Osteoblast (primary cell): ENCODE results near the gene SLC17A9. TPM values are rescaled to one million over a fixed set of nuclear protein-coding genes. Genes with fewer than 3 reads are reported as not detected.

ENCODE experiments used
- DNase-seq: peaks from one replicate; pipeline ENCODE4 v3.0.0; 2011; ENCODE audit warnings: low spot score, mixed read lengths; ENCODE audit not compliant: insufficient read length; ENCODE audit errors: missing footprints
- H2AFZ ChIP-seq: 2 replicates; pipeline ENCODE4 v1.6.0; 2011; ENCODE audit warnings: mild to moderate bottlenecking, low read length
- H3K27ac ChIP-seq: 2 replicates; pipeline ENCODE4 v1.5.1; 2011; ENCODE audit warnings: mild to moderate bottlenecking, low read depth, low read length, moderate library complexity
- H3K27me3 ChIP-seq: 2 replicates; pipeline ENCODE4 v1.6.0; 2012; ENCODE audit warnings: mild to moderate bottlenecking, control low read depth, inconsistent platforms, low read length, moderate library complexity; ENCODE audit not compliant: insufficient read depth
- H3K36me3 ChIP-seq: 2 replicates; pipeline ENCODE4 v1.5.1; 2011; ENCODE audit warnings: mild to moderate bottlenecking, low read length, control low read depth, moderate library complexity; ENCODE audit not compliant: insufficient read depth
- H3K4me1 ChIP-seq: 2 replicates; pipeline ENCODE4 v1.5.1; 2011; ENCODE audit warnings: mild to moderate bottlenecking, low read length, control low read depth, moderate library complexity; ENCODE audit not compliant: insufficient read depth
- H3K4me2 ChIP-seq: 2 replicates; pipeline ENCODE4 v1.6.0; 2011; ENCODE audit warnings: mild to moderate bottlenecking, low read length; ENCODE audit not compliant: insufficient read depth
- H3K4me3 ChIP-seq: fragments of 200-600 bp; sonication (generic); 3 replicates; pipeline ENCODE4 v1.5.1; 2012; ENCODE audit warnings: mild to moderate bottlenecking, low read length, inconsistent platforms; ENCODE audit not compliant: insufficient read depth
- H3K79me2 ChIP-seq: 2 replicates; pipeline ENCODE4 v1.6.0; 2012; ENCODE audit warnings: mild to moderate bottlenecking, low read length, control low read depth, inconsistent platforms; ENCODE audit not compliant: insufficient read depth
- H3K9me3 ChIP-seq: 2 replicates; pipeline ENCODE4 v1.5.1; 2011; ENCODE audit warnings: low read depth, low read length, control low read depth
- H4K20me1 ChIP-seq: 2 replicates; pipeline ENCODE4 v1.6.0; 2012; ENCODE audit warnings: mild to moderate bottlenecking, low read length, control low read depth; ENCODE audit not compliant: insufficient read depth
- CTCF ChIP-seq: IDR thresholded peaks from 2 replicates; pipeline ENCODE4 v1.5.1; 2011; ENCODE audit warnings: mild to moderate bottlenecking, low read depth, low read length, moderate library complexity; ENCODE audit errors: extremely low read depth
- total RNA-seq: library from RNA; depleted of rRNA; stranded (reverse); fragments of >200 nt; gene quantifications from 2 replicates; pipeline ENCODE4 v1.2.3, GENCODE V29; 2012

Gene SLC17A9
- total RNA-seq, 1 donor: 6.5 TPM

GRCh38 chr20:62980380-62980960, 28.0 kb downstream of the SLC17A9 start:
- Histone ChIP-seq H4K20me1 (no peaks in the 10 kb centered on the region), H3K79me2 (no peaks in the 10 kb centered on the region), H3K4me1 (no peaks in the 10 kb centered on the region), H3K27me3 (peaks cover 51% of the 10 kb centered on the region), H3K9me3 (no peaks in the 10 kb centered on the region), H3K27ac (no peak overlapping the region), H3K4me2 (no peak overlapping the region), H2AFZ (no peak overlapping the region), H3K36me3 (no peaks in the 10 kb centered on the region), H3K4me3 (no peak overlapping the region)
- no peak for DNase-seq
- no peak for TF ChIP-seq CTCF

- H3K79me2 ChIP-seq: no peaks in the 10 kb centered on the region
- H3K36me3 ChIP-seq: no peaks in the 10 kb centered on the region
- H4K20me1 ChIP-seq: no peaks in the 10 kb centered on the region
- H3K27ac ChIP-seq: no peak overlapping the region
- H3K4me1 ChIP-seq: no peaks in the 10 kb centered on the region
- H3K4me3 ChIP-seq: no peak overlapping the region
- H3K4me2 ChIP-seq: no peak overlapping the region
- no peaks in the 10 kb centered on the region for H3K9me3 ChIP-seq
- peaks cover 48% of the 10 kb centered on the region for H3K27me3 ChIP-seq
- no peak for TF ChIP-seq CTCF
- no peak for DNase-seq
- H2AFZ ChIP-seq: no peak overlapping the region
These were observed 28.5 kb downstream of the SLC17A9 start for GRCh38 chr20:62980970-62981369.

GRCh38 chr20:62982124-62983075, 29.9 kb downstream of the SLC17A9 start:
- Histone ChIP-seq H3K4me3 (no peak overlapping the region), H3K79me2 (no peaks in the 10 kb centered on the region), H4K20me1 (no peaks in the 10 kb centered on the region), H3K4me1 (no peaks in the 10 kb centered on the region), H2AFZ (no peak overlapping the region), H3K36me3 (no peaks in the 10 kb centered on the region), H3K4me2 (no peak overlapping the region), H3K27me3 (peaks cover 48% of the 10 kb centered on the region), H3K27ac (no peak overlapping the region), H3K9me3 (no peaks in the 10 kb centered on the region)
- no peak for DNase-seq
- no peak for TF ChIP-seq CTCF

GRCh38 chr20:62983210-62983609, 30.7 kb downstream of the SLC17A9 start:
- Histone ChIP-seq H2AFZ (no peak overlapping the region), H3K36me3 (no peaks in the 10 kb centered on the region), H3K4me3 (no peak overlapping the region), H3K4me1 (no peaks in the 10 kb centered on the region), H3K9me3 (no peaks in the 10 kb centered on the region), H4K20me1 (no peaks in the 10 kb centered on the region), H3K27me3 (peaks cover 41% of the 10 kb centered on the region), H3K4me2 (no peak overlapping the region), H3K79me2 (no peaks in the 10 kb centered on the region), H3K27ac (no peak overlapping the region)
- no peak for DNase-seq
- TF ChIP-seq CTCF: no peak
